ENCODE data around the gene OOSP3. TPM values are rescaled to one million over a fixed set of nuclear protein-coding genes. Genes with fewer than 3 reads are reported as not detected.

The OOSP3 gene
- total RNA-seq, 1 experiment from 2014 or later = not detected

DNA sequence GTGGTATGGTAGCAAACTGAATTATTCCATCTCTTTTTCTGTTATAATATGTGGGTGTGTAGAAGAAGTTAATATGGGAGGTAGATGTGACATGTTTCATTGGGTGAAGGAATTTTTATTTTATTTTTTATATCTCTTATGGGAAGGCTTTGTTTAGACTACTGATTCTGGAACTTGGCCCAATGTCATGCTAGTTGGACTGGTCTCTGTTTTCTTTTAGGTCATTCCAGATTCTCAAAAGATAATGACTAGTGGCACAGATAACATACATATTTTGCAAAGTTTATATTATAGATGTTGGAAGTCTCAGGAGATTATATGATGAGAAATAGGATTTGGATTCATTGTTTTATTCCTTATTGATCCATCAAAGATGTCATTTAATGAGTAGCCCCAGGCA is 1.3 kb upstream of the OOSP3 start:
- intact Hi-C loops (cut with micrococcal nuclease; ENCODE audit: unreplicated experiment) = no loop called here

DNA sequence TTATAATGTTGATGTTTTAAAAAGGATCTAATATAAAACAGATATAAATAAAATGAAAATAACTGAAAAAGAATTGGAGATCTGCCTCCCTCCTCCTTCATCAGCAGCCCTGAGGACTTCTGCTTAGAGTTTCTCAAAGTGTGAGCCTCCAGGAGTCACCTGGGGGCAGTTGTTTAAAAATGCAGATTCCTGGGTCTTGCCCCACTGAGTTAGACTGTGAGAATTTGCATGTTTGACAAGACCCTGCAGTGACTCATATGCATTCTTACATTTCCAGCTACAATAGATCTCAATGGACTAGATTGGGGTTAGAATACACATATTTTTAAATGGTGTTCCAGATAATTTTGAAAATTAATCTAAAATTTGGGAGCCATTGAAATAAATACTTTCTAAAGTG is 798 bp upstream of the OOSP3 start:
- CTCF ChIA-PET = no interaction called here
- no TSS peak for BruUV-seq (replicated peaks)
- H3K36me3 ChIP-seq (ENCODE audit: control insufficient read depth, insufficient read depth, low read length) = no peaks in the 10 kb centered on the region
- H3K4me1 Mint-ChIP-seq (ENCODE audit: low read depth, unreplicated experiment) = peaks cover 12% of the 10 kb centered on the region
- no peak for DNase-seq
- H3K9me3 Mint-ChIP-seq (ENCODE audit: unreplicated experiment) = no peaks in the 10 kb centered on the region
- peaks cover 10% of the 10 kb centered on the region for H3K4me1 ChIP-seq
- H3K4me3 Mint-ChIP-seq (ENCODE audit: unreplicated experiment) = no peak overlapping the region
- H3K9me3 ChIP-seq = no peaks in the 10 kb centered on the region
- no peaks in the 10 kb centered on the region for H3K27me3 Mint-ChIP-seq (ENCODE audit: insufficient read depth, unreplicated experiment)
- H3K27me3 ChIP-seq (replicated peaks; ENCODE audit: control insufficient read depth, insufficient read depth, low read length) = no peaks in the 10 kb centered on the region
- no peaks in the 10 kb centered on the region for H3K36me3 Mint-ChIP-seq (ENCODE audit: insufficient read depth, unreplicated experiment)
- intact Hi-C loops (cut with micrococcal nuclease; ENCODE audit: unreplicated experiment) = no loop called here
- no peak overlapping the region for H3K4me3 ChIP-seq (ENCODE audit: low read depth, low read length)
- H3K27ac Mint-ChIP-seq (ENCODE audit: unreplicated experiment) = no peak overlapping the region
- TF ChIP-seq, protein P1, sequence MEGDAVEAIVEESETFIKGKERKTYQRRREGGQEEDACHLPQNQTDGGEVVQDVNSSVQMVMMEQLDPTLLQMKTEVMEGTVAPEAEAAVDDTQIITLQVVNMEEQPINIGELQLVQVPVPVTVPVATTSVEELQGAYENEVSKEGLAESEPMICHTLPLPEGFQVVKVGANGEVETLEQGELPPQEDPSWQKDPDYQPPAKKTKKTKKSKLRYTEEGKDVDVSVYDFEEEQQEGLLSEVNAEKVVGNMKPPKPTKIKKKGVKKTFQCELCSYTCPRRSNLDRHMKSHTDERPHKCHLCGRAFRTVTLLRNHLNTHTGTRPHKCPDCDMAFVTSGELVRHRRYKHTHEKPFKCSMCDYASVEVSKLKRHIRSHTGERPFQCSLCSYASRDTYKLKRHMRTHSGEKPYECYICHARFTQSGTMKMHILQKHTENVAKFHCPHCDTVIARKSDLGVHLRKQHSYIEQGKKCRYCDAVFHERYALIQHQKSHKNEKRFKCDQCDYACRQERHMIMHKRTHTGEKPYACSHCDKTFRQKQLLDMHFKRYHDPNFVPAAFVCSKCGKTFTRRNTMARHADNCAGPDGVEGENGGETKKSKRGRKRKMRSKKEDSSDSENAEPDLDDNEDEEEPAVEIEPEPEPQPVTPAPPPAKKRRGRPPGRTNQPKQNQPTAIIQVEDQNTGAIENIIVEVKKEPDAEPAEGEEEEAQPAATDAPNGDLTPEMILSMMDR (IDR thresholded peaks at IDR 0.05; ENCODE audit: insufficient read depth in 1 of 2, low read depth in 1 of 2, low read length in 1 of 2, severe bottlenecking in 1 of 2, unreplicated experiment in 1 of 2) = no peak
- POLR2A ChIA-PET = no interaction called here

More for the DNA sequence above, 1.3 kb upstream of the OOSP3 start:
- Histone ChIP-seq H3K36me3 (ENCODE audit: control insufficient read depth, insufficient read depth, low read length) (no peaks in the 10 kb centered on the region), H3K27me3 (replicated peaks; ENCODE audit: control insufficient read depth, insufficient read depth, low read length) (no peaks in the 10 kb centered on the region), H3K4me3 (ENCODE audit: low read depth, low read length) (no peak overlapping the region), H3K9me3 (no peaks in the 10 kb centered on the region), H3K4me1 (peaks cover 10% of the 10 kb centered on the region)
- Mint-ChIP-seq H3K27ac (ENCODE audit: unreplicated experiment) (no peak overlapping the region), H3K4me3 (ENCODE audit: unreplicated experiment) (no peak overlapping the region), H3K4me1 (ENCODE audit: low read depth, unreplicated experiment) (peaks cover 12% of the 10 kb centered on the region), H3K9me3 (ENCODE audit: unreplicated experiment) (no peaks in the 10 kb centered on the region), H3K36me3 (ENCODE audit: insufficient read depth, unreplicated experiment) (no peaks in the 10 kb centered on the region), H3K27me3 (ENCODE audit: insufficient read depth, unreplicated experiment) (no peaks in the 10 kb centered on the region)
- no TSS peak for BruUV-seq (replicated peaks)
- ChIA-PET POLR2A (no interaction called here), CTCF (no interaction called here)
- TF ChIP-seq, protein P1 (IDR thresholded peaks at IDR 0.05; ENCODE audit: insufficient read depth in 1 of 2, low read depth in 1 of 2, low read length in 1 of 2, severe bottlenecking in 1 of 2, unreplicated experiment in 1 of 2) = no peak
- no peak for DNase-seq

DNA sequence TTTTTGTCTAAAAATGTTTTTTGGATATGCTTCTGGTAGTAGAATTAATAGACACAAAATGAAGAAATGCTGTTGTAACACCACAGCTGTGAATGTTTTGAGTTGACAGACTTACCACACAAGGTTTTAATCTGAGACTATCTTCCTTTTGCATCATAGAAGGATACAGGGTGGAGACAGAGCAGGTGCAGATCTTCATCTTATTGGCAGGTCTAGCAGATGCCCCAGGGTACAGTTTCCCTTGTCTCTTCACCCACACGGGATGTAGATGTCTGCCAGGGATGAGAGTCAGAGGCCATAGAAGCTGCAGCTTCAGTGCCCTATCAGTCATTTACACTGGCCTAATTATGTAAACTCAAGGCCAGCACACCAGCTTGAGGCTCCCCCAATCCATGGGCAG is 985 bp downstream of the OOSP3 start:
- Histone ChIP-seq H3K36me3 (ENCODE audit: control insufficient read depth, insufficient read depth, low read length) (no peaks in the 10 kb centered on the region), H3K4me1 (peaks cover 10% of the 10 kb centered on the region), H3K4me3 (ENCODE audit: low read depth, low read length) (no peak overlapping the region), H3K27me3 (replicated peaks; ENCODE audit: control insufficient read depth, insufficient read depth, low read length) (no peaks in the 10 kb centered on the region), H3K9me3 (no peaks in the 10 kb centered on the region)
- Mint-ChIP-seq H3K27me3 (ENCODE audit: insufficient read depth, unreplicated experiment) (no peaks in the 10 kb centered on the region), H3K4me3 (ENCODE audit: unreplicated experiment) (no peak overlapping the region), H3K36me3 (ENCODE audit: insufficient read depth, unreplicated experiment) (no peaks in the 10 kb centered on the region), H3K27ac (ENCODE audit: unreplicated experiment) (no peak overlapping the region), H3K4me1 (ENCODE audit: low read depth, unreplicated experiment) (peaks cover 12% of the 10 kb centered on the region), H3K9me3 (ENCODE audit: unreplicated experiment) (no peaks in the 10 kb centered on the region)
- ChIA-PET POLR2A (no interaction called here), CTCF (no interaction called here)
- no peak for DNase-seq
- no TSS peak for BruUV-seq (replicated peaks)
- TF ChIP-seq, protein P1 (IDR thresholded peaks at IDR 0.05; ENCODE audit: insufficient read depth in 1 of 2, low read depth in 1 of 2, low read length in 1 of 2, severe bottlenecking in 1 of 2, unreplicated experiment in 1 of 2) = no peak
- intact Hi-C loops (cut with micrococcal nuclease; ENCODE audit: unreplicated experiment) = no loop called here

All from Caco-2 (cell line).